NCI-H1092 (cell line): Measurements from ENCODE around the gene PDE6B.
"Not testable (repeated sequence)": the region's sequence is repeated elsewhere in the genome, so short reads cannot be mapped to it uniquely, and the experiment has no call there.

Experiments used
- DNase-seq: peaks from one replicate; lab custom pipeline; 2025; lab: John Stamatoyannopoulos, UW

Gene PDE6B

GRCh38 chr4:656436-657337 lies 31.3 kb downstream of the PDE6B start:
- DNase-seq = no peak

GRCh38 chr4:657338-657833 lies 32.0 kb downstream of the PDE6B start:
- no peak for DNase-seq

GRCh38 chr4:657834-658667 lies 32.7 kb downstream of the PDE6B start:
- DNase-seq = no peak

GRCh38 chr4:658681-659667 lies 33.6 kb downstream of the PDE6B start:
- DNase-seq = no peak

- no peak for DNase-seq
Observed at GRCh38 chr4:659851-660250, 34.5 kb downstream of the PDE6B start.

GRCh38 chr4:660401-660800 lies 35.0 kb downstream of the PDE6B start:
- DNase-seq = no peak

GRCh38 chr4:661231-661630 lies 35.9 kb downstream of the PDE6B start:
- DNase-seq = no peak

GRCh38 chr4:661881-662761 lies 36.7 kb downstream of the PDE6B start:
- DNase-seq = no peak

- no peak for DNase-seq
Observed at GRCh38 chr4:663046-663437, 37.7 kb downstream of the PDE6B start.

- DNase-seq = peak; percentile 42
Observed at GRCh38 chr4:663438-664428, 38.4 kb downstream of the PDE6B start.

- no peak for DNase-seq
Observed at GRCh38 chr4:664713-665231, 39.4 kb downstream of the PDE6B start.

- no peak for DNase-seq
Observed at GRCh38 chr4:665381-665750, 40.0 kb downstream of the PDE6B start.

- DNase-seq = no peak
Observed at GRCh38 chr4:665751-666435, 40.5 kb downstream of the PDE6B start.

GRCh38 chr4:666436-666810 lies 41.0 kb downstream of the PDE6B start:
- DNase-seq = no peak

GRCh38 chr4:666822-667544 lies 41.6 kb downstream of the PDE6B start:
- DNase-seq = no peak

- DNase-seq = no peak
Observed at GRCh38 chr4:667545-667925, 42.2 kb downstream of the PDE6B start.

- DNase-seq = not testable (repeated sequence)
Observed at GRCh38 chr4:668219-668618, 42.8 kb downstream of the PDE6B start.
